Fibroblast of upper back skin (primary cell): Measurements from ENCODE around the gene TADA1.
"Not testable (repeated sequence)": the region's sequence is repeated elsewhere in the genome, so short reads cannot be mapped to it uniquely, and the experiment has no call there.

Source experiments
- DNase-seq: peaks from one replicate; pipeline ENCODE4 v3.0.0-alpha.2; 2013

The TADA1 gene

GRCh38 chr1:166840309-166841274 is 35.5 kb downstream of the TADA1 start:
- DNase-seq, result peak; percentile 22

DNA sequence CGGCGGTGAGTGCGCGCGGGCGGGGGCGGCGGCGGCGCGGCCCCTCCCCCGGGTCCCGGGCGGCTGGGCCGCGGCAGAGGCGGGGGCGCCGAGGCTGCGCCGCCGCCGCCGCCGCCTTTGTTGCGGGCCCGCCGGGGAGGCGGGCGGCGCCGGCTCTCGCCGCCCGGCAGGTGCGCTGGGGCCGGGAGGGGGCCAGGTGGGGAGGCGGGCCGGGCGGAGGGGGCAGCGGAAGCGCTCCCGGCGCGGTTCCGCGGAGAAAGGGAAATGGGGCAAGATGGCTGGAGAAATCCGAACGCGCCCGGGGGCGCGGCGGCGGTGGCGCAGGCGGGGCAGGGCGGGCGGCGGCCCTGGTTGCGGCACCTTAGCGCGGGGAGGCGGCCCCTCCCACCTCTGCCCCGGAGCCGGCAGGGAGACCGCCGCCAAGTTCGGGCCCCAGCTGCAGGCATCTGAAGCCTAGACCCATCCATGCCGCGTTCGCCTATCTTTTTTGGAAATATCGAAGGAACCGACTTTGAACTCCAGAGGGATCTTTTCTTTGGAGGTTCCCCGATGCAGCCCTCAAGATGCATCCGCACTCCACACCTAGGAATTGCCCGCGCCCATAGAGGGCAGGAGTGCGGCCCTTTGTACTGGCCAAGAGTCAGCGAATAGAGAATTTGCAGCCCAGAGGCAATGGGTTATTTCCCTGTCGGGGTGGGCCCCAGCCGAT is 36.3 kb downstream of the TADA1 start:
- peak; percentile 12 for DNase-seq

- DNase-seq, result peak; percentile 87
These were observed 37.1 kb downstream of the TADA1 start, which contains the start of gene POGK for GRCh38 chr1:166838766-166839599. Gene POGK, plus strand, starts transcription at chr1:166839475. Its CDS starts 1,482 bp downstream, at chr1:166840957.

- no peak for DNase-seq
These were observed 39.3 kb downstream of the TADA1 start for GRCh38 chr1:166836733-166837132.

DNA sequence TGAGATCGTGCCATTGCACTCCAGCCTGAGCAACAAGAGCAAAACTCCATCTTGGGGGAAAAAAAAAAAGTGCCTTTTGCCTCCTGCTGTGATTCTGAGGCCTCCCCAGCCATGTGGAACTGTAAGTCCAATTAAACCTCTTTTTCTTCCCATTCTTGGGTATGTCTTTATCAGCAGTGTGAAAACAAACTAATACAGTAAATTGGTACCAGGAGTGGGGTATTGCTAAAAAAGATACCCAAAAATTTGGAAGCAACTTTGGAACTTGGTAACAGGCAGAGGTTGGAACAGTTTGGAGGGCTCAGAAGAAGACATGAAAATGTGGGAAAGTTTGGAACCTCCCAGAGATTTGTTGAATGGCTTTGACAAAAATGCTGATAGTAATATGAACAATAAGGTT is 46.3 kb downstream of the TADA1 start:
- not testable (repeated sequence) for DNase-seq

DNA sequence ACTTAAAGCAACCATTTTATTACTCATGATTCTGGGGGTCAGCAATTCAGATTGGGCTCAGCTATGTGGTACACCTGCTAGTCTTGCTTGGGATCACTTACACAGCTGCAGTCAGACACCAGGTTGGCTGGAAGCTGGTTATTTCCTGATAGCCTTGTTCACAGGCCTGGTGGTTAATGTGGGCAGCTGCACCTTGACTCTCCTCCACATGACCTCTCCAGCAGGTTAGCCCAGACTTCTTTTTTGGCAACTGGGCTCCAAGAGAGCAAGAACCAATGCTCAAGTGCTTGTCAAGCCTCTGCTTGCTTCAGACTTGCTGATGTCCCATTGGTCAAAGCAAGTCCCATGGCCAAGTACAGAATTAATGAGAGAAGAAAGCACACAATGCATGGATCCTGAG is 48.6 kb downstream of the TADA1 start:
- no peak for DNase-seq

- no peak for DNase-seq
These were observed 53.7 kb downstream of the TADA1 start for GRCh38 chr1:166822385-166822784.

DNA sequence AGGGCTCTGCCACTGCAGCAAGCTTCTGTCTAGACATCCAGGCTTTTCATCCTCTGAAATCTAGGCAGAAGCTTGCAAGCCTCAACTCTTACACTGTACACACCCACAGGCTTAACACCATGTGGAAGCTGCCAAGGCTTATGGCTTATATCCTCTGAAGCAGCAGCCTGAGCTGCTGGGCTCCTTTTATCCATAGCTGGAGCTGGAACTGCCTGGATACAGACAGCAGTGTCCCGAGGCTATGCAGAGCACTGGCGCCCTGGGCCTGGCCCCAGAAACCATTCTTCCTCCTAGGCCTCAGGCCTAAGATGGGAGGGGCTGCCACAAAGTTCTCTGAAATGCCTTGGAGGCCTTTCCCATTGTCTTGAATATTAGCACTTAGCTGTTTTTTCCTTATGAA is 56.1 kb downstream of the TADA1 start:
- no peak for DNase-seq

DNA sequence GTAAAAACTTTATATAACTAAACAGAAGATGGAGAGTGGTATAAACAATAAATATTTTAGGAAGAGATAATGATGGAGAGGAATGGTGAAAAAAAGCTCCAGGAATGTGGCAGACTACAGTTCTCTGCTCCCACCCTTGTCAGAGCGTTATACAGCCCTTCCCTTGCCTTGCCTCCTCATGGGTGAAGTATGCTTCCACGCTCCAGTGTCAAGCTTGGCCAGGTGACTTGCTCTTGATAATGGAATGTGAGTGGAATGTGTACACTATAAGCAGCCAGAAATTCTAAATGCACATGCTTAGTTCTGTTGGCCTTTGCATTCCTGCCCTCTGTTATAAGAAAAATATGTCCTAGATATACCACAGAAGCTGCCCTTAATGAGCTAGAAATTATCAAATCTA is 61.5 kb downstream of the TADA1 start:
- peak; percentile 14 for DNase-seq

DNA sequence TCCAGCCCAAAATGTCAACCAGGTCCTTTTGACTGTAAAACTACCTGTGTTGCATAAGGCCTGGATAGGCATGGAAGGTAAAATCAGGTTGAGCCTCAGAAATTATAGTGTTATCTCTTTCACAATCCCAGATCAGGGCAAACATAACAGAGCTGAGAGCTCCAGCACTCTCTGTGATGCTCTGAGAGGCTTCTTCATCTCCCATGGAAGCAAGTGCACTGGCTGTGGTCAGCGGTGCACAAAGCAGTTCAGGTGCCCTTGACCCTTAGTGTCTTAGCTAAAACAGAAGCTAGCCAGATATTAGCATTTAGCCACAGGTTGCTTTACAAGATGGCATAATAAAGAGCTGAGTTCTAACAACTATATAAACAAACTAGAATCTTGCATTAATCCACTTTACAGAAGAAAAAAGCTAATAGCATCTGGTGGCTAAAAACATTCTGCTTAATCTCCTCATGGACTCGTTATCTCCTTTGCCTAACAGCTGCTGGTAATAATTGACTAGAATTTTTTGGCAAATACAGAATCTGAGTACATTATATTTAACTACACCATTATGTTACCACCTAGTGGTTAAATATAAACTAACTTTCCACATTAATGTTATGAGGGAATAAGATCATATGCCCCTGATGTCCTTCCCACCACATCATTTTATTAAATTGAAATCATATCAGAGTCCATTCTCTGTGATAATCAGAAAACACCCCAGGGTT is 62.4 kb downstream of the TADA1 start:
- no peak for DNase-seq

DNA sequence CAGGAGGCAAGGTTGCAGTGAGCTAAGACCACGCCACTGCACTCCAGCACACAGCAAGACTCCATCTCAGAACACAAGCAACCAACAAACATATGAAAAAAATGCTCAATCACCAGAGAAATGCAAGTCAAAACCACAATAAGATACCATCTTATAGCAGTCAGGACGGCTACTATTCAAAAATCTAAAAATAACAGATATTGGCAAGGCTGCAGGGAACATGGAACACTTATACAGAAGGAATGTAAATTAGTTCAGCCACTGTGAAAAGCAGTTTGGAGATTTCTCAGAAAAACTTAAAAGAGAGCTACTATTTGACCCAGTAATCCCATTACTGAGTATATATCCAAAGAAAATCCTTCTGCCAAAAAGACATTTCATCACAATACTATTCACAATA is 64.4 kb downstream of the TADA1 start:
- DNase-seq, result peak; percentile 45

GRCh38 chr1:166808952-166809351 is 67.1 kb downstream of the TADA1 start:
- no peak for DNase-seq
